Uterus (tissue), 2 donors: ENCODE measurements around the gene POLK.

Experiments
- CTCF ChIP-seq, 4 experiments: fragments of 200-600 bp in 2 of 4; fragments of 450-650 bp in 2 of 4; sonication (generic) in 2 of 4; IDR thresholded peaks; one replicate each; pipeline ENCODE4 v1.5.1; 2016 to 2019; ENCODE audit warnings: antibody characterized with exemption in 4 of 4, mild to moderate bottlenecking in 2 of 4, moderate library complexity in 1 of 4
- POLR2A ChIP-seq, 2 donors: fragments of 450-650 bp; IDR thresholded peaks; one replicate each; pipeline ENCODE4 v1.6.1; 2016; ENCODE audit warnings: antibody characterized with exemption in 2 of 2, mild to moderate bottlenecking in 1 of 2, moderate library complexity in 1 of 2

GRCh38 chr5:75510417-75510835, 1.3 kb upstream of the POLK start:
- TF ChIP-seq CTCF (IDR thresholded peaks at IDR 0.05), result no peak
- TF ChIP-seq POLR2A (IDR thresholded peaks at IDR 0.05), result no peak
